ENCODE data around the gene PCDHGB7.
"Not testable (repeated sequence)": the region's sequence is repeated elsewhere in the genome, so short reads cannot be mapped to it uniquely, and the experiment has no call there.

The PCDHGB7 gene

GRCh38 chr5:141397756-141398551 is 19.5 kb upstream of the PCDHGB7 start, which contains the start of gene PCDHGB5:
Gene PCDHGB5 (plus strand): TSS chr5:141397947. CDS start chr5:141398128, 181 bp downstream.
- DNase-seq = peak; percentile 46

- DNase-seq = no peak
These were observed 18.9 kb upstream of the PCDHGB7 start for GRCh38 chr5:141398608-141399007.

DNA sequence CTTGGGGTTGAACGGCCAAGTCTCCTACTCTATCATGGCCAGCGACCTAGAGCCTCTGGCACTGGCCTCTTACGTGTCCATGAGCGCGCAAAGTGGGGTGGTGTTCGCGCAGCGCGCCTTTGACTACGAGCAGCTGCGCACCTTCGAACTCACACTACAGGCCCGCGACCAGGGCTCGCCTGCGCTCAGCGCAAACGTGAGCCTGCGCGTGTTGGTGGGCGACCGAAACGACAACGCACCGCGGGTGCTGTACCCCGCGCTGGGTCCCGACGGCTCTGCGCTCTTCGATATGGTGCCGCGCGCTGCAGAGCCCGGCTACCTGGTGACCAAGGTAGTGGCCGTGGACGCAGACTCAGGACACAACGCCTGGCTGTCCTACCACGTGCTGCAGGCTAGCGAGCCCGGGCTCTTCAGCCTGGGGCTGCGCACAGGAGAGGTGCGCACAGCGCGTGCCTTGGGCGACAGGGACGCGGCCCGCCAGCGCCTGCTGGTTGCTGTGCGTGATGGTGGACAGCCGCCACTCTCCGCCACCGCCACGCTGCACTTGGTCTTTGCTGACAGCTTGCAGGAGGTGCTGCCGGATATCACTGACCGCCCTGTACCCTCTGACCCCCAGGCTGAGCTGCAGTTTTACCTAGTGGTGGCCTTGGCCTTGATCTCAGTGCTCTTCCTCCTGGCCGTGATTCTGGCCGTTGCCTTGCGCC is 17.8 kb upstream of the PCDHGB7 start:
- no peak for DNase-seq

DNA sequence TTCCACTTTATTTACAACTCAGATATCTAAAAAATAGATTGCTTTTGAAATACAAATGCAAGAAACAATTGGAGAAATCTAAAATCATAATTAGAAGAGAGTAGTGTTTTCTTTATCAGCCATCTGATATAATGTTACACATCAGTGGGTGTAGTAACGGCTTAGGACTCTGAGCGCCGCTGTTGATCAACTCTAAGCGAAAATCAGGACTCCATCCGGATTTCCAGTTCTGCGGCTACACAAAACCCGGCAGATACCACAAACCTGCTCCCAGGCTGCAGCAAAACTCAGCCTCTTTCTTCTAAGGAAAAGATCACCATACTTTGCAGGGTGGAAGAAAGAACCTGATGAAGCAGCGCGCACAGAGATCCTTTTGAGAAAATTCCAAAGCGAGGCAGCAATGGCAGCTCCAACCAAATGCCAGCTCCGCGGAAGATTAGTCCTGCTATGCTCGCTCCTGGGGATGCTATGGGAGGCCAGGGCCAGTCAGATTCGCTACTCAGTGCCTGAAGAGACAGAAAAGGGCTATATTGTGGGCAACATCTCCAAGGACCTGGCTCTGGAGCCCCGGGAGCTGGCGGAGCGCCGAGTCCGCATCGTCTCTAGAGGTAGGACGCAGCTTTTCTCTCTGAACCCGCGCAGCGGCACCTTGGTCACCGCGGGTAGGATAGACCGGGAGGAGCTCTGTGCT is 14.8 kb upstream of the PCDHGB7 start, which contains the start of gene PCDHGA9:
Gene PCDHGA9 (plus strand): TSS at position 226 of the 691 bp plus-strand sequence. CDS start 175 bp downstream, at position 401.
- no peak for DNase-seq

DNA sequence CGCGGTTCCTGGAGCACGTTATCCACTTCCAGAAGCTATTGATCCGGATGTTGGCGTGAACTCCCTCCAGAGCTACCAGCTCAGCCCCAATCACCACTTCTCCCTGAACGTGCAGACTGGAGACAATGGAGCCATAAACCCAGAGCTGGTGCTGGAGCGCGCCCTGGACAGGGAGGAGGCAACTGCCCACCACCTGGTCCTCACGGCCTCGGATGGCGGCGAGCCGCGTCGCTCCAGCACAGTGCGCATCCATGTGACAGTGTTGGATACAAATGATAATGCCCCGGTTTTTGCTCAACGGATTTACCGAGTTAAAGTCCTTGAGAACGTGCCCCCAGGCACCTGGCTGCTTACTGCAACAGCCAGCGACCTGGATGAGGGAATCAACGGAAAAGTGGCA is 14.1 kb upstream of the PCDHGB7 start:
- no peak for DNase-seq

DNA sequence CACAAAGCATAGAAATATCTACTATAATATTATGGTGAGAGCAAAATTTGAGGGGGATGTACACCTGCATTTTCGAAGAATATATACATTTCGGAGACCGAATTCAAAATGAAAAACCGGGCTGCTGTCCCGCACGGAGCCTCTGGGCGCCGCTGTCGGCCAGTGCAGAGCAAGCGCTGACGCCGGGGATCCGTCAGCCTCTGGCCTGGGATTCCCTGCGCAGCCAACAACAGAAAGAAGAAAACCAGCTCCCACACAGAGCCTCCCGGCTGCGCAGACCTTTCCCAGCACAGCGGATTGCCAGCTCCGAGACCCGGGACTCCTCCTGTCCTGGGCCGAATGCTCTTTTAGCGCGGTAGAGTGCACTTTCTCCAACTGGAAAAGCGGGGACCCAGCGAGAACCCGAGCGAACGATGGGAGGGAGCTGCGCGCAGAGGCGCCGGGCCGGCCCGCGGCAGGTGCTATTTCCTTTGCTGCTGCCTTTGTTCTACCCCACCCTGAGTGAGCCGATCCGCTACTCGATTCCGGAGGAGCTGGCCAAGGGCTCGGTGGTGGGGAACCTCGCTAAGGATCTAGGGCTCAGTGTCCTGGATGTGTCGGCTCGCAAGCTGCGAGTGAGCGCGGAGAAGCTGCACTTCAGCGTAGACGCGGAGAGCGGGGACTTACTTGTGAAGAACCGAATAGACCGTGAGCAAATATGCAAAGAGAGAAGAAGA is 9.5 kb upstream of the PCDHGB7 start, which contains the start of gene PCDHGB6:
Gene PCDHGB6 (plus strand): TSS at position 232 of the 716 bp plus-strand sequence. CDS start 182 bp downstream, at position 414.
- peak; percentile 40 for DNase-seq

- DNase-seq = no peak
These were observed 7.7 kb upstream of the PCDHGB7 start for GRCh38 chr5:141409598-141410306.

DNA sequence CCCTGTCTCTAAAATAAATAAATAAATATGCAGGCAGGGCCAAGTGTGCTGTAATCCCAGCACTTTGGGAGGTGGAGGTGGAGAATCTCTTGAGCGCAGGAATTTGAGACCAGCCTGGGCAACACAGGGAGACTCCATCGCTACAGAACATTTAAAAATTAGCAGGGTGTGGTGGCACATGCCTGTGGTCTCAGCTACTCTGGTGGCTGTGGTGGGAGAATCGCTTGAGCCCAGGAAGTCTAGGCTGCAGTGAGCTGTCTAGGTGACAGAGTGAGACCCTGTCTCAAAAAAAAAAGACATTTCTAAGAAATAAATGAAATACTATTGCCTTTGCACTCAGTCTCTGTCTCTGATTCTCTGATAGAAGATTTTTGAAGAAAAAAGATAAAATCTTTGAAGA is 5.9 kb upstream of the PCDHGB7 start:
- DNase-seq = no peak

DNA sequence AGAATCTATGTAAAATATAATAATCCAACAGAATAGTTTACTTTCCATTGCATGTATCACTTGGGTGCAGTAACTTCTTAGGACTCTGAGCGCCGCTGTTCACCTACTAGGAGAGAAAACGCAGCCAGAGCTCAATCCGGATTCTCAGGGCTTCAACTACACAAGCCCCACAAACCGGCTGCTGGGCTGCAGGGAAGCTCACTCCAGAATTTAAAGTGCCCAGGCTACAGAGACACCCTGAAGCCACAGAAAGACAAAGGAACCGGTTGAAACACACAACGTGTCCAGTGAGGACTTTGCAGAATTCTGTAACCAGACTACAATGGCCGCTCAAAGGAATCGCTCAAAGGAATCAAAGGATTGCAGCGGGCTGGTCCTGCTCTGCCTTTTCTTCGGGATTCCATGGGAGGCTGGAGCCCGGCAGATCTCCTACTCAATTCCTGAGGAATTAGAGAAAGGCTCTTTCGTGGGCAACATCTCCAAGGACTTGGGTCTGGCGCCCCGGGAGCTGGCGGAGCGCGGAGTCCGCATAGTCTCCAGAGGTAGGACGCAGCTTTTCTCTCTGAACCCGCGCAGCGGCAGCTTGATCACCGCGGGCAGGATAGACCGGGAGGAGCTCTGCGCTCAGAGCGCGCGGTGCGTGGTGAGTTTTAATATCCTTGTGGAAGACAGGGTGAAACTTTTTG is 4.5 kb upstream of the PCDHGB7 start, which contains the start of gene PCDHGA10:
Gene PCDHGA10 (plus strand): TSS at position 134 of the 686 bp plus-strand sequence. CDS start 189 bp downstream, at position 323.
- DNase-seq = peak; percentile 60

- no peak for DNase-seq
These were observed 3.9 kb upstream of the PCDHGB7 start for GRCh38 chr5:141413540-141414069.

DNA sequence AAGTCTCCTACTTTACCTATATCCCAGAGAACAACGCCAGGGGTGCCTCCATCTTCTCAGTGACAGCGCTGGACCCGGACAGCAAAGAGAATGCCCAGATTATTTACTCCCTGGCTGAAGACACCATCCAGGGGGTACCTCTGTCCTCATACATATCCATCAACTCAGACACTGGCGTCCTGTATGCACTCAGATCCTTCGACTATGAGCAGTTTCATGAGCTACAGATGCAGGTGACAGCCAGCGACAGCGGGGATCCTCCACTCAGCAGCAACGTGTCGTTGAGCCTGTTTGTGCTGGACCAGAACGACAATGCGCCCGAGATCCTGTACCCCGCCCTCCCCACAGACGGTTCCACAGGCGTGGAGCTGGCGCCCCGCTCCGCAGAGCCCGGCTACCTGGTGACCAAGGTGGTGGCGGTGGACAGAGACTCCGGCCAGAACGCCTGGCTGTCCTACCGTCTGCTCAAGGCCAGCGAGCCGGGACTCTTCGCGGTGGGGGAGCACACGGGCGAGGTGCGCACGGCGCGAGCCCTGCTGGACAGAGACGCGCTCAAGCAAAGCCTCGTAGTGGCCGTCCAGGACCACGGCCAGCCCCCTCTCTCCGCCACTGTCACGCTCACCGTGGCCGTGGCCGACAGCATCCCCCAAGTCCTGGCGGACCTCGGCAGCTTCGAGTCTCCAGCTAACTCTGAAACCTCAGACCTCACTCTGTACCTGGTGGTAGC is 2.8 kb upstream of the PCDHGB7 start:
- not testable (repeated sequence) for DNase-seq

DNA sequence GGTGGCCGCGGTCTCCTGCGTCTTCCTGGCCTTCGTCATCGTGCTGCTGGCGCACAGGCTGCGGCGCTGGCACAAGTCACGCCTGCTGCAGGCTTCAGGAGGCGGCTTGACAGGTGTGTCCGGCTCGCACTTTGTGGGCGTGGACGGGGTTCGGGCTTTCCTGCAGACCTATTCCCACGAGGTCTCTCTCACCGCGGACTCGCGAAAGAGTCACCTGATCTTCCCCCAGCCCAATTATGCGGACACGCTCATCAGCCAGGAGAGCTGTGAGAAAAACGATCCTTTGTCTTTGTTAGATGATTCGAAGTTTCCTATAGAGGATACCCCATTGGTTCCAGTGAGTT is 2.2 kb upstream of the PCDHGB7 start:
- not testable (repeated sequence) for DNase-seq

DNA sequence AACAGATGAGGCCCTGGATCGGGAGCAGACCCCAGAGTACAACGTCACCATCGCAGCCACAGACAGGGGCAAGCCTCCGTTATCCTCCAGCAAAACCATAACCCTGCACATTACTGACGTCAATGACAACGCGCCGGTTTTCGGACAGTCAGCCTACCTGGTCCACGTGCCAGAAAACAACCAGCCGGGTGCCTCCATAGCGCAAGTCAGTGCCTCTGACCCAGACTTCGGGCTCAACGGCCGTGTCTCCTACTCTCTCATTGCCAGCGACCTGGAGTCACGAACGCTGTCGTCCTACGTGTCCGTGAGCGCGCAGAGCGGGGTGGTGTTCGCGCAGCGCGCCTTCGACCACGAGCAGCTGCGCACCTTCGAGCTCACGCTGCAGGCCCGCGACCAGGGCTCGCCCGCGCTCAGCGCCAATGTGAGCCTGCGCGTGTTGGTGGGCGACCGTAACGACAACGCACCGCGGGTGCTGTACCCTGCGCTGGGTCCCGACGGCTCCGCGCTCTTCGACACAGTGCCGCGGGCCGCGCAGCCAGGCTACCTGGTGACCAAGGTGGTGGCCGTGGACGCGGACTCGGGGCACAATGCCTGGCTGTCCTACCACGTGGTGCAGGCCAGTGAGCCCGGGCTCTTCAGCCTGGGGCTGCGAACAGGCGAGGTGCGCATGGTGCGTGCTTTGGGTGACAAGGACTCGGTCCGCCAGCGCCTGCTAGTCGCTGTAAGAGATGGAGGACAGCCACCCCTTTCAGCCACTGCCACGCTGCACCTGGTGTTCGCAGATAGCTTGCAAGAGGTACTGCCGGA is 1.8 kb downstream of the PCDHGB7 start:
- no peak for DNase-seq

- peak; percentile 49 for DNase-seq
These were observed 3.5 kb downstream of the PCDHGB7 start, which contains the start of gene PCDHGA11 for GRCh38 chr5:141420855-141421488. Gene PCDHGA11 (plus strand): TSS chr5:141421051. CDS start chr5:141421228, 177 bp downstream.

GRCh38 chr5:141421489-141421855 is 4.0 kb downstream of the PCDHGB7 start:
- no peak for DNase-seq

DNA sequence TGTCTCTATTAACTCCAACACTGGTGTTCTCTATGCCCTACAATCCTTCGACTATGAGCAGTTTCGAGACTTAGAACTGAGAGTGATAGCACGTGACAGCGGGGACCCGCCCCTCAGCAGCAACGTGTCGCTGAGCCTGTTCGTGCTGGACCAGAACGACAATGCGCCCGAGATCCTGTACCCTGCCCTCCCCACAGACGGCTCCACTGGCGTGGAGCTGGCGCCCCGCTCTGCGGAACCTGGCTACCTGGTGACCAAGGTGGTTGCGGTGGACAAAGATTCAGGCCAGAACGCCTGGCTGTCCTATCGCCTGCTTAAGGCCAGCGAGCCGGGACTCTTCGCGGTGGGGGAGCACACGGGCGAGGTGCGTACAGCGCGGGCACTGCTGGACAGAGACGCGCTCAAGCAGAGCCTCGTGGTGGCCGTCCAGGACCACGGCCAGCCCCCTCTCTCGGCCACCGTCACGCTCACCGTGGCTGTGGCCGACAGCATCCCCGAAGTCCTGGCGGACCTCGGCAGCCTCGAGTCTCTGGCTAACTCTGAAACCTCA is 5.3 kb downstream of the PCDHGB7 start:
- DNase-seq = no peak

DNA sequence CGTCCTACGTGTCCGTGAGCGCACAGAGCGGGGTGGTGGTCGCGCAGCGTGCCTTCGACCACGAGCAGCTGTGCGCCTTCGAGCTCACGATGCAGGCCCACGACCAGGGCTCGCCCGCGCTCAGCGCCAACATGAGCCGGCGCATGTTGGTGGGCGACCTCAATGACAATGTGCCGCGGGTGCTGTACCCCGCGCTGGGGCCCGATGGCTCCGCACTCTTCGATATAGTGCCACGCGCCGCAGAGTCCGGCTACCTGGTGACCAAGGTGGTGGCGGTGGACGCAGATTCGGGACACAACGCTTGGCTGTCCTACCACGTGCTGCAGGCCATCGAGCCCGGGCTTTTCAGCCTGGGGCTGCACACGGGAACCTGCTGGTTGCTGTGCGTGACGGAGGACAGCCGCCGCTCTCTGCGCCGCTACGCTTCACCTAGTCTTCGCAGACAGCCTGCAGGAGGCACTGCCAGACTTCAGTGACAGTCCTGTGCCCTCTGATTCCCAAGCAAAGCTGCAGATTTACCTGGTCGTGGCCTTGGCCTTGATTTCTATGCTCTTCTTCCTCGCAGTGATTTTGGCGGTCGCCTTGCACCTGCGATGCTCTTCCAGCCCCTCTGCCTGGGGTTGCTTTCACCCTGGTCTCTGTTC is 10.4 kb downstream of the PCDHGB7 start:
- no peak for DNase-seq
